ENCODE measurements around the gene CDC42.

The CDC42 gene

DNA sequence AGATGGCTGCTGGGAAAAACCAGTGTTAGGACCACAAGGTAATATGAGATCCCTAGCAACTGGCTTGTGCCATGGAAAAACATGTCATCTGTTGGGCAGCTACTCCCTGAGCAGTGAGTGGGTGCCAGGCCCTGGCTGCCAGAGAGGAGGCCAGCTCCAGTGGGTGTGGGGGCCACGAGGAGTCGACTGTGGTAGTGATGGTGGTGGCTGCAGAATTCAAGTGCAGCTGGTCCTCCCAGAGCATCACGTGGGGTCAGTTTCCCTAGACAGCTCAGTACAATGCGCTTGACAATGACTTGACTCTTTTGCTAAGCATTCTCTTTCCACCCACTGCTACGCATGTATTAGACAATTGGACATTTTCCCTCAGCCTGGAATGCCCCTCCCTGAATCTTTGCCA is 14.5 kb upstream of the CDC42 start:
- DNase-seq: peak; percentile 67

GRCh38 chr1:22039594-22040285 is 12.8 kb upstream of the CDC42 start:
- DNase-seq: peak; percentile 87

- DNase-seq: no peak
These were observed 12.3 kb upstream of the CDC42 start for GRCh38 chr1:22040286-22040623.

GRCh38 chr1:22041505-22041904 is 11.0 kb upstream of the CDC42 start:
- no peak for DNase-seq

GRCh38 chr1:22043198-22043769 is 9.2 kb upstream of the CDC42 start:
- no peak for DNase-seq

DNA sequence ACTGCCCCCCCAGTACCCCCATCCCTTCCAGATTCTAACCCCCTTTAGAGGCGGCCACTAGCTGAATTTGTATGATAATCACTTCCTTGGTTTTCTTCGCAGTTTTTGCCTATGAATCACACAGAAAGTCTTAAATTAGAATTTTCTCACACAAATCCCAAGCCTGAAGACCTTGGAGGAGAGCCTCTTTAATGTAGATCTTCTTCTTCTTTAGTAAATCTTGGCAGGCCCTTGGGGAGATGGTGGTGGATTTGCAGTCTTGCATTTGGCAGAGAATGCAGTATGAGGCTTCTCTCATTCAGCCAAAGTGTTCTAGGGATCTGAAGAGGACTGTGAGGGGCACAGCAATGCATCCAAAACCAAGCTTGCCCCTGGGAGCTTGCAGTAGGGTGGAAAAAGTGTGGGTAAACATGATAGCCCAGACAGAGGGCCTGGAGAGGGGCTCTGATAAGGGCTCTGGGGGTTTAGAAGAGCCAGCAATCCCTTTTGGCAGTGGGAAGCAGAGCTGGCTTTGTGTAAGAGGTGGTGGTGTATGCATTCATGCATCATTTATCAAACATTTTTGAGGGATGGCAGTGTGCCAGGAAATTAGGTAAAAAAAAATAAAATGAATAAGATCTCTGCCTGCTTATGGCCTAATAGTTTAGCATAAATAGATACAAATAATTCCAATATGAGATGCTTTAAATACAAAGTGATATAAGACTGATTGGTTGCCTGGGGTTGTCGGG is 7.7 kb upstream of the CDC42 start:
- DNase-seq: no peak

DNA sequence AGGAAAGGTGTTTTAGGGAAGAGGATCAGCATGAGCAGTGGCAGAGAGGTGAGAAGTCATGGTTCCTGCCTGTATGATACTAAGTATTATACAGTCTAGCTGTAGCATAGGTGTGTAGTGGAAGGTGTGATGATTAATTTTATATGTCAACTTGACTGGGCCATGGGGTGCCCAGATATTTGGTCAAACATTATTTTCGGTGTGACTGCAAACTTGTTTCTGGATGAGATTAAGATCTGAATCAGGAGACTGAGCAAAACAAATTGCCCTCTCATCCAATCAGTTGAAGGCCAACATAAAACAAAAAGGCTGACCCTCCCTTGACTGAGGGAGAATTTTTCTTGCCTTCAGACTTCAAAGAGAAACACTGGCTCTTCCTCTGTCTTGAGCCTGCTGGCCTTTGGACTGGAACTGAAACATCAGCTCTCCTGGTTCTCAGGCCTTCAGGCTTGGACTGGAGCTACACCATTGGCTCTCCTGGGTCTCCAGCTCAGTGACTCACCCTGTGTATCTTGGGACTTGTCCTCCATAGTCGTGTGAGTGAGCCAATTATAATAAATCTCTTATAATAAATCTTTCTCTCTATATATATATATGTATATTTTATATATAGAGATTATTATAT is 6.8 kb upstream of the CDC42 start:
- no peak for DNase-seq

DNA sequence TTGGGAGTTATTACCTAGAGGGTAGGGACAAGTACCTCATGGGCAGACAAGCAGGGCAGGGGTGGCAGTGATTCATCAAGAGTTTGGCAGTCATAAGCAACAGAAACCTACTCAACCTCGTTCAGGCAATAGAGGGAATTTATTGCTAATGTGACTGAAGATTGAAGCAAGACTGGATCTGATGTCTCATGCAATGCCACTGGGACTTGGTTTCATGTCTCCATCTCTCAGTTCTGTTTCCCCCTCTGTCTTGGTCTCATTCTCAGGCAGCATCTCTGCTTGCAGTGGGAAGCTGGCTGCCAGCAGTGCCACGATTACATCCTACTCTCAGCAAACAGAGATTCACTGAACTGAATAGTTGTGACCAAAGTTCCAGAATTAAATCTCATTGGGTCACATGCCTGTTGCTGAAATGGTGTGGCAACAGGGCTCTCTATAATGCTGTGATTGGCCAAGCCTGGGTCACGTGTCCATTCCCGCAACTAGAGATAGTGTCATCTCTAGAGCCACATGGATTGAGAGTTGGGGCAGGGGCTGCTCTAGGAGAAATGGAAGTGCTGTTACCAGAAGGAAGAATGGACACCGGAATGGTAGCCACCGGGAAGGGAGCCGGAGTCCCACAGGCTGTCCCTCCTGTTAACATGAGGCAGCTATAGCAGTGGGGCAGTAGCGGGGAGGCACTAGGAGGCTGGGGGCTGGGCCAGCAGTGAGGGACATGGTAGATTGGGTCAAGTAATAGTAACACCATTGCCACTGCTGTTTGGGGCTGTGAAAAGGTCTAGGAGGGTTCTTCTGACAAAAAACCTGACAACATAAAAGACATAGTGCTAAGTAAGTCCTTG is 3.9 kb upstream of the CDC42 start:
- no peak for DNase-seq

DNA sequence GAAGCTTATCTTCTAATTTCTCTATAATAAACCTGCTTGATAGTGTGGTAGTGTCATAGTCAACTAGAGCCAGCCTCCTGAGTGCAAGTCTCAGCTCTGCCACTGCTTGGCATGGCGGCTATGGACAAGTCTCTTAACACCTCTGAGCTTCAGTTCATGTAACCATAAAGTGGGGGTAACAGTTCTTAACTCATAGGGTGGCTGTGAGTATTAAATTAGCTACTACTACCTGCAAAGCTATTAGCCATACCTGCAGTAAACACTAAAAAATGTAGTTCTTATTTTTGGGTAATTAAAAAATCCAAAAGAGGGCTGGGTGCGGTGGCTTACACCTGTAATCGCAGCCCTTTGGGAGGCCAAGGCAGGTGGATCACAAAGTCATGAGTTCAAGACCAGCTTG is 2.2 kb upstream of the CDC42 start:
- no peak for DNase-seq

GRCh38 chr1:22051607-22052114 is 848 bp upstream of the CDC42 start:
- no peak for DNase-seq

- peak; percentile 80 for DNase-seq
These were observed 730 bp downstream of the CDC42 start for GRCh38 chr1:22053017-22053860.

DNA sequence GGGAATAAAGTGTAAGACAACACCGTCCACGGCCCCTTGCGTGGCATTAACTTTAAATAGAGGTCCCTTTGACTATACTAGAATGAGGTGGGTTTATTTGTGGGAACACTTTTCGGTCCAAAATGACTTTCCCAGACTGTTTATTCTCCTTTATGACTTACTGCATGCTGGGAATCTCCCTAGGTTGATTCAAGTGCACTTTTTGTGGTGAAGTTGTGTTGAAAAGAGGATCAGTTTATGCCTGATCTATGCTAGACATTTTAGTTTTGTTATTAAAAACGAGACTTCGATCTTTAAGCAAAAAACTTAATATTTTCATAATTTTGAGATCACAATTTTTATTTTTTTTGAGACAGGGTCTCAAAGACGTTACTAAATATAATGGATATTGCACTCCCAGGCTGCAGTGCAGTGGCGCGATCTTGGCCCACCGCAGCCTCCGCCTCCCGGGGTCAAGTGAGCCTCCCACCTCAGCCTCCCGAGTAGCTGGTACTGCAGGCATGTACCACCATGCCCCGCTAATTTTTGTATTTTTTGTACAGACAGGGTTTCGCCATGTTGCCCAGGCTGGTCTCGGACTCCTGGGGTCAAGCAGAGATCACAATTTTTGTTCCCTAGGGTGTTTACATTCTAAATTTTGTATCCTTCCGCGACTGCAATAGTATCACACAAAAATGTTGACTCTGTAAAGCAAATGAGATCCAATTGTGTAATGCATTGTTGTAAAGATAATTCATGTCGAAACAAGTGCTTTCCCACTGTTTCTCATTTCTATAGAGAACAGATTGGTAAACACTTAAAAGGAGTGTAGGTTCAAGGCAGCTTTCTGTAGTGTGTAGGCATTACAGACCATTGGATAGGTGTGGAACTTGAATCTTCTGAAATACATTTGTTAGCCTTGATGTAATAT is 1.6 kb downstream of the CDC42 start:
- DNase-seq: no peak

- no peak for DNase-seq
These were observed 3.0 kb downstream of the CDC42 start for GRCh38 chr1:22055463-22055862.

- DNase-seq: no peak
These were observed 3.5 kb downstream of the CDC42 start for GRCh38 chr1:22056043-22056442.

DNA sequence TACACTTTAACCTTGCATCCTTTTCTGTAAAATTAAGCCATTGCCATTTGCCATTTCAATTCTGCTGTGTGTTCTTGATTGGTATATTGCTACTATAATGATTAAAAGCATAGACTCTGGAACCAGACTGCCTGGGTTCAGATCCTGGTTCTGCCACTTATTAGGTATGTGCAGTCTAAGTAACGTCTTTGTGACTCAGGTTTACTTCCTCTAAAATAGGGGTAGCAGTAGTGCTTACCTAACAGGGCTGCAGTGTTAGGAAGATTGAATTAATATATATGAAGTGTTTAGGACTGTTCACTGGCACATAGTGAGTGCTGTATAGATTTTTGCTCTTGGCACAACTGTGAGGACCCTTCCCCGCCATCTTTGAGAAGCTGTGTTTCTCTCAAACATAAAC is 4.4 kb downstream of the CDC42 start:
- no peak for DNase-seq

DNA sequence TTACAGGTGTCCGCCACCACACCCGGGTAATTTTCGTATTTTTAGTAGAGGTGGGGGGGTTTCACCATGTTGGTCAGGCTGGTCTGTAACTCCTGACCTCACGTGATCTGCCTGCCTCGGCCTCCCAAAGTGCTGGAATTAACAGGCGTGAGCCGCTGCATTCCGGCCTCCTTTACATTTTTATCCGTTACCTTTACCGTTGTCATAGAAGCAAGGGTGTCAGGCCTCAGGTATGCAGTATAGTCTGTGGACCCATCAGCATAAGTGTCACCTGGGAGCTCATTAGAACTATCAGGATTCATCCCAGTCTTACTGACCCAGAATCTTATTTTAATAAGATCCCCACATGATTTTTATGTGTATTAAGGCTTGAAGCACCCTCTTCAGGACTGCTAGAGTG is 5.4 kb downstream of the CDC42 start:
- no peak for DNase-seq

GRCh38 chr1:22064751-22065402 is 12.4 kb downstream of the CDC42 start:
- DNase-seq: no peak

DNA sequence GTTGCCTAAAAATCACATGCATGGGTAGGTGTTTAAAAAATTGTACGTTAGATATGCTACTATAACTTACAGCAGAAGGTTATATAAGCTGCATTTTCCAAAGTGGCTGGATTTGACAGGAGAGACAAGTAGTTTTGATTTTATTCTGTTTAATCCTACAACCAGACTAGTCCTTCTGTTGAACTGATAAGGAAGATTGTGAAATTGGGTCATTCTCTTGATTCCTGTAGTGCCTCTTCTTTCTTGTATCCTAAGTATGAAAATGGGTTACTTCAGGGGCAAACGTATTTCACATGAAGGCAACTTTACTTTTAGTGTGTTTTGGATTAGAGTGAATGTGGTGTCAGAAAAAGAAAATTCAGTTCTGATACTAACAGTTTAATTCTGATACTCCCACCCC is 19.0 kb downstream of the CDC42 start:
- no peak for DNase-seq

GRCh38 chr1:22074803-22075202 is 22.3 kb downstream of the CDC42 start:
- DNase-seq: no peak

DNA sequence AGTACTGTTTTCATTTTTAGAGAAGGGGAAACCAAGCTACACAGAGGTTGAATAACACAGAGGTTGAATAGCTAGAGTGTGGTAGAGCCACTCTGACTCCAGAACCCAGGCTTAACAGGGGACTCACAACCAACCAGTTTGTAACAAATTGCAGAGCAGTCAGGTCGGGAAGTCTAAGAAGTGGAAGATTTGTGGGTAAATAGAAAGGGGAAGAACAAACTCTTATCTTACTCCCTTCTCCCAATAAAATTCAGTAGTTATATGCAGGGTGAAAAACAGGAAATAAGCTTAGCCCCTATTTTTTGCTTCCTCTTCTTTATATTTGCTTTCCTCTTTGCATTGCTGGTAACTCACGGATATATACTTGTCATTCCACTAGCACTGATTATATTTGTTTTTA is 23.2 kb downstream of the CDC42 start:
- no peak for DNase-seq
